GM19099 (cell line): ENCODE data around the gene IRF3.

Experiments
- POLR2A ChIP-seq: IDR thresholded peaks from 3 replicates; pipeline ENCODE4 v1.6.1; 2011; ENCODE audit warnings: low read depth; ENCODE audit not compliant: insufficient read length; ENCODE audit errors: extremely low read depth

IRF3 gene

DNA sequence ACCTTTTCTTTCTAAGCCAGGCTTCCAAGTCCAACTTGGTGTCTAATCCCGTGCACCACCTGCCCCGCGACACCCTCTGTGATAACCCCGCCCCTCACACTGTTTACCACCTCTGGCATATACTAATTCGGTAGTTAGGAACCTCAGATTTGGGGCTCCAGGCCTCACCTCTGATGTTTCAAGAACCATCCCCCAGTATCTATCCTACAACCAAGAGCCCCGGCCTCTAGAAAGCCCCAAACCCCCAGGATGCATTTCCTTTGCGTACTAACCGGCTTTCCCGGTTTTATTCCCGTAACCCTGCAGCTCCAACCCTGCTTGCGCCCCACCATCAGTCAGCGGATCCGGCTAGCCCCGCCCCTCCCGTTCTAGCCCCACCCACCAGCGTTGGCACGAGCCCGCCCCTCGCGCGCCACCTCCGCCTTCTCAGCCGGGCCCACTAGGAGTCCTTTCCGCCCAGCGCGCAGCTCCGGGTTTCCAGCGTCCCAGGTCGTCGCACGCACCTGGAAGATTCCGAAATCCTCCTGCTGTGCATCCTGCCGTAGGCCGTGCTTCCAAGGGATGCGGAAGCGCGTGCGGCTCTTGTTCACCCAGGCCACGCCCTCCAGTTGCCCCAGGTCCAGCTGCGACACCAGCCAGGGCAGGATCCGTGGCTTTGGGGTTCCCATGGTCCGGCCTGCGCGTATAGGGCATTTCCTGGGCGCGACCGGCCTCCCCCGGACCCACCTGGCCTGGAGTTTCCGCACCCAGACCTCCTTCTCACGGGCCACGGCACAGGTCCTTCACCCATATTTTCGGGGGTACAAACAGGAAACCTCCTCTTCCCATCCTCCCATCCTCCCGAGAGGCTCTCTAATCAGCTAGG lies 1.3 kb downstream of the IRF3 start:
- TF ChIP-seq POLR2A: no peak

GRCh38 chr19:49663224-49663623 lies 2.4 kb downstream of the IRF3 start:
- no peak for TF ChIP-seq POLR2A

- TF ChIP-seq POLR2A: no peak
Measured at GRCh38 chr19:49662011-49662410, 3.6 kb downstream of the IRF3 start.

DNA sequence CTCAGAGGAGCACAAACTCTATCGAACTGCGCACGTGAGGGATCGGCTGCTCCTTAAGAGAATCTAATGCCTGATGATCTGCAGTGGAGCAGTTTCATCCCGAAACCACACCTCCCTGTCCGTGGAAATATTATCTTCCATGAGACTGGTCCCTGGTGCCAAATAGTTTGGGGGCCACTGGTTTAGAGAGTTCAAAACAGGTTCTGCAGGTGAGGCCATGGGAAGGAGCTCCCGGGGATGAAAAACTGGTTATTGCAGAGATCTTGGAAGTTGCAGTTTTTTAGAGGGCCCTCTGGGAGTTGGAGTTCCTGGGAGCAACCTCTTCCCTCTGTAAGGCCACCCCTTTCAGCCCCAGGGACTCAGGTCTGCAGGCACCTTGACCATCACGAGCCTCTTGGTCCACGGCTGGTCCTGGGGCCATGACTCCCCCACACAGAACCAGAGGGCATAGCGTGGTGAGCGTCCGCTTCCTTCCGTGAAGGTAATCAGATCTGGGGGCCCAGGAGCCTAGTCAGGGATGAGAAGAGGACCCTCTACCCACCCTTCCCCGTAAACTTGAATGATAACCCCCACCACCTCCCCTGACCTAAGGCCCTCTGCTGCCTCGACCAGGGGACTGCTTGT lies 5.2 kb downstream of the IRF3 start:
- TF ChIP-seq POLR2A: no peak

- no peak for TF ChIP-seq POLR2A
Measured at GRCh38 chr19:49658566-49659442, 6.9 kb downstream of the IRF3 start.

DNA sequence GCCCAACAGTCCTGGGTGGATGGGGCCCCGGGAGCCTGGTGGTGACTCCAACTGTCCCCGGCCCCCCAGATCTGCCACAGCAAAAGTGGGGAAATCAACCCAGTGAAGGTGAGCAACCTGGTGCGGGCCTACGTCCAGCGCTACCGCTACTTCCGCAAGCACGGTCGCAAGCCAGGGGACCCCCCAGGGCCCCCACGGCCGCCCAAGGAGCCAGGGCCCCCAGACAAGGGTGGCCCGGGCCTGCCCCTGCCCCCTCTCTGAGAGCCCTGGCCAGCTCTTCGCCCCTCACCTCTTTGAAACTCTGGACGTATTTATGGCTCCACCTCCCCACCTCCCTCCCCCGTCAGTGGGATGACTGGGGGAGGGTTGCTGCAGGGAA lies 7.5 kb downstream of the IRF3 start:
- TF ChIP-seq POLR2A: no peak

DNA sequence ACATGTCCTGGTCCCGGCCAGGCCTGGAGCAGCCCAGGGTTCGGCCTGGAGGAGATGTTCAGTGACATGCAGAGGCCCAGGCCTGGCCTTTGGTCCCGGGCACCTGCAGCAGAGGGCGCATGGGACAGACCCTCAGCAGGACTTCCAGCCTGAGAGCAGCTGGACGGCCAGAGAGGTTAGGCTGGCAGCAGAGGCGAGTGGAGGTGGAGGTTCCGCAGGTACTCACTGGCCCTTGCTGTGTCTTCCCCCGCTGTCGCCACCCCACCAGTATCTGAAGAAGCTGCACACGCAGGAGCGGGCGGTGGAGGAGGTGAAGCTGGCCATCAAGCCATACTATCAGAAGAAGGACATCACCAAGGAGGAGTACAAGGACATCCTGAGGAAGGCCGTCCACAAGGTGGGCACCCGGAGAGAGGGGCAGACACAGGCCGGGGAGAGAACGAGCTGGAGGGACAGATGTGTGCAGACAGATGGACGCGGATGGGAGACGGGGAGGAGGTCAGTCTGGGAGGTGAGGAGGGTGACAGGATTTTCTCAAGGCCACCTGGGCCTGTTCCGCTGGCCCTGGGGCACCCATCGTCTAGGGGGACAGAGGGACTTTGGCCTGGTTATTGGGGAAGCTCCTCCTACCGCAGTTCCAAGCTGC lies 8.0 kb downstream of the IRF3 start:
- TF ChIP-seq POLR2A: no peak

DNA sequence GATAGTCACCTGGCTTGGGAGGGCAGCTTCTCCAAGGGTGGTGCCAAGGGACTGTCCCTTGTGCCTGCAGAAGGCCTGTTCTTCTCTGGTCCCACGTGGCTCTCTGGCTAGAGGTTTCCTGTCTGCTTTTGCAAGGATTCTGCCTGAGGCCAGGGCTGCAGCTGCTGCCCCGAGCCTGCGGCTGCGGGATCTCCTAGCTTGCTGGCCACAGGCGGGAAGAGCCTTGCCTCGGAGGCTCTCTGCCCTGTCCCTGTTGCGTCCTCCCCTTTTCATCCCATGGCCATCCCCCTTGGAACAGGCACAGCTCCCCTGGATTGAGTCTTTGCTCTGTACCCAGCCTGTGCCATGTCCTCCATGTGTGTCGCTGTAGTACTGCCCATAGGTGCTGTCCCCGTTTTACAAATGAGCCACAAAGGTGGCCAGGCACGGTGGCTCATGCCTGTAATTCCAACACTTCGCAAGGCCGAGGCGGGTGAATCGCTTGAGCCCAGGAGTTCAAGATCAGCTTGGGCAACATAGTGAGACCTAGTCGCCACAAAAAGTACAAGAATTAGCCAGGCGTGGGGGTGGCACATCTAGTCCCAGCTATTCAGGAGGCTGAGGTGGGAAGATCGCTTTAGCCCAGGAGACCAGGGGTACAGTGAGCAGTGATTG lies 9.1 kb downstream of the IRF3 start:
- no peak for TF ChIP-seq POLR2A

GRCh38 chr19:49655570-49656455 lies 9.8 kb downstream of the IRF3 start:
- TF ChIP-seq POLR2A: no peak

GRCh38 chr19:49654581-49654980 lies 11.1 kb downstream of the IRF3 start:
- TF ChIP-seq POLR2A: no peak

- TF ChIP-seq POLR2A: no peak
Measured at GRCh38 chr19:49653466-49653806, 12.2 kb downstream of the IRF3 start.

- TF ChIP-seq POLR2A: no peak
Measured at GRCh38 chr19:49652551-49653465, 12.8 kb downstream of the IRF3 start.
